Parathyroid adenoma (tissue), 2 donors: ENCODE data around the gene CCDC85A.

ENCODE experiments used
- H2AFZ ChIP-seq: fragments of 300-600 bp; sonication (generic); one replicate; pipeline ENCODE4 v1.7.0; 2017; ENCODE audit warnings: antibody characterized with exemption, mild to moderate bottlenecking
- H3K27ac ChIP-seq: fragments of 300-600 bp; sonication (generic); one replicate; pipeline ENCODE4 v1.7.0; 2017
- H3K27me3 ChIP-seq: fragments of 300-600 bp; sonication (generic); one replicate; pipeline ENCODE4 v1.7.0; 2017; ENCODE audit warnings: low read length; ENCODE audit not compliant: control insufficient read depth, insufficient read depth
- H3K36me3 ChIP-seq: fragments of 300-600 bp; sonication (generic); one replicate; pipeline ENCODE4 v1.7.0; 2017; ENCODE audit warnings: low read length; ENCODE audit not compliant: control insufficient read depth, insufficient read depth
- H3K4me1 ChIP-seq: fragments of 300-600 bp; sonication (generic); one replicate; pipeline ENCODE4 v1.7.0; 2017; ENCODE audit warnings: control low read depth
- H3K4me2 ChIP-seq: fragments of 300-600 bp; sonication (generic); one replicate; pipeline ENCODE4 v1.7.0; 2017; ENCODE audit warnings: low read length
- H3K4me3 ChIP-seq: fragments of 300-600 bp; sonication (generic); one replicate; pipeline ENCODE4 v1.7.0; 2017; ENCODE audit warnings: low read depth, low read length
- H3K79me2 ChIP-seq: fragments of 300-600 bp; sonication (generic); one replicate; pipeline ENCODE4 v1.7.0; 2017; ENCODE audit warnings: control low read depth
- H3K9ac ChIP-seq: fragments of 300-600 bp; sonication (generic); one replicate; pipeline ENCODE4 v1.7.0; 2017; ENCODE audit warnings: mild to moderate bottlenecking
- H3K9me3 ChIP-seq: fragments of 300-600 bp; sonication (generic); one replicate; pipeline ENCODE4 v1.7.0; 2017; ENCODE audit warnings: low read length; ENCODE audit not compliant: control insufficient read depth
- TF ChIP-seq, protein P1 (sequence below): fragments of 300-600 bp; sonication (generic); IDR thresholded peaks from one replicate; pipeline ENCODE4 v1.7.0; 2017; ENCODE audit warnings: antibody characterized with exemption, mild to moderate bottlenecking
- donor health status: primary hyperparathyroidism.

The CCDC85A gene

DNA sequence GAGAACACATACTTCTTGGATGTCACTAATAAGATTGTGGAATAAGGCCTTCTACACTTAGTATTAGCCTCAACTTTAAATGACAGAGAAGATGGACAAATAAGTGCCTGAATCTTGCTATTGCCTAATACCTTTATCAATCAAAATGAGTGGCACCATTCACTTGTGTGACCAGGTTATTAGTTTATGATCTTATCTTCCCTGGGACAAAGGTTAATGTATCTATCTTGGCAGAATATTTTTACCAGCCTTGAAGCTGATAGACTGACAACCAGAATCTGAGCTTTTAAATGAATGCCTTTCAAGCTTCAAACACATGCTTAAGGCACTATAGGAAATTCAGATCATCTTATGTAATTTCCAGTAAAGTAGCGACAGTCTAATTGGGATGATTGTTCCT, 202.9 kb downstream of the CCDC85A start:
- Histone ChIP-seq H3K36me3 (no peaks in the 10 kb centered on the region), H3K9me3 (no peaks in the 10 kb centered on the region), H3K27me3 (no peaks in the 10 kb centered on the region), H3K4me3 (no peak overlapping the region), H3K27ac (no peak overlapping the region), H3K79me2 (no peaks in the 10 kb centered on the region), H3K4me2 (no peak overlapping the region), H3K9ac (no peak overlapping the region), H3K4me1 (no peaks in the 10 kb centered on the region), H2AFZ (no peak overlapping the region)
- TF ChIP-seq, protein P1, sequence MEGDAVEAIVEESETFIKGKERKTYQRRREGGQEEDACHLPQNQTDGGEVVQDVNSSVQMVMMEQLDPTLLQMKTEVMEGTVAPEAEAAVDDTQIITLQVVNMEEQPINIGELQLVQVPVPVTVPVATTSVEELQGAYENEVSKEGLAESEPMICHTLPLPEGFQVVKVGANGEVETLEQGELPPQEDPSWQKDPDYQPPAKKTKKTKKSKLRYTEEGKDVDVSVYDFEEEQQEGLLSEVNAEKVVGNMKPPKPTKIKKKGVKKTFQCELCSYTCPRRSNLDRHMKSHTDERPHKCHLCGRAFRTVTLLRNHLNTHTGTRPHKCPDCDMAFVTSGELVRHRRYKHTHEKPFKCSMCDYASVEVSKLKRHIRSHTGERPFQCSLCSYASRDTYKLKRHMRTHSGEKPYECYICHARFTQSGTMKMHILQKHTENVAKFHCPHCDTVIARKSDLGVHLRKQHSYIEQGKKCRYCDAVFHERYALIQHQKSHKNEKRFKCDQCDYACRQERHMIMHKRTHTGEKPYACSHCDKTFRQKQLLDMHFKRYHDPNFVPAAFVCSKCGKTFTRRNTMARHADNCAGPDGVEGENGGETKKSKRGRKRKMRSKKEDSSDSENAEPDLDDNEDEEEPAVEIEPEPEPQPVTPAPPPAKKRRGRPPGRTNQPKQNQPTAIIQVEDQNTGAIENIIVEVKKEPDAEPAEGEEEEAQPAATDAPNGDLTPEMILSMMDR = no peak

DNA sequence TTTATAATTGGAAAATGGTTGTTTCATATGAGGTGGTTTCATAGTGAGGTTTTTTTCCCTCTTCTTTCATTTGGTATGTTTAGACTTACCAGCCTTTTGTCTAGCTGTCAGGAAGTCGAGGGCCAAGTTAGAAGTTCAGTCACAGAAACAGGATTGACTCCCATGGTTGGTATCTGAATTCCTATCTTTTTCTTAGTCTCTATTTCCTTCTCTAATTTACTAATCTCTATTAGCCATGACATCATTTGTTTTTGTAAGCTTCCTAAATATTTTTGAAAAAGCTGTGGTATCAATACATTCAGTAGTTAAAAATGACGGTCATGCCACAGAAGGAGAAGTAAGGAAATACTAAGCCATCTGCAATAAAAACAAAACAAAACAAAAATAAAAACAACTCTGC, 206.9 kb downstream of the CCDC85A start:
- Histone ChIP-seq H3K4me1 (no peaks in the 10 kb centered on the region), H3K4me3 (no peak overlapping the region), H2AFZ (no peak overlapping the region), H3K27ac (no peak overlapping the region), H3K9ac (no peak overlapping the region), H3K27me3 (no peaks in the 10 kb centered on the region), H3K9me3 (no peaks in the 10 kb centered on the region), H3K79me2 (no peaks in the 10 kb centered on the region), H3K4me2 (no peak overlapping the region), H3K36me3 (no peaks in the 10 kb centered on the region)
- TF ChIP-seq, protein P1 = no peak

DNA sequence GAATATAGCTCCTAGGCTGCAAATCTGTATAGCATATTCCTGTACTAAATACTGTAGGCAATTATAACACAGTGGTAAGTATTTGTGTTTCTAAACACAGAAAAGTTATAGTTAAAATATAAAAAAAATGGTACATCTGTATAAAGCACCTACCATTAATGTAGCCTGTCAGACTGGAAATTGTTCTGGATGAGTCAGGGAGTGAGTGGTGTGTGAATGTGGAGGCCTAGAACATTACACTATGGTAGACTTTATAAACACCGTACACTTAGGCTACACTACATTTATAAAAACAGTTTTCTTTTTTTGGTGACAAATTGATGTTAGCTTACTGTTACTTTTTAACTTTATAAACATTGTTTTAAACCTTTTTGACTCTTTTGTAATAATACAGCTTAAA, 226.3 kb downstream of the CCDC85A start:
- H3K27me3 ChIP-seq = no peaks in the 10 kb centered on the region
- no peaks in the 10 kb centered on the region for H3K4me1 ChIP-seq
- no peaks in the 10 kb centered on the region for H3K79me2 ChIP-seq
- no peak overlapping the region for H3K9ac ChIP-seq
- no peak overlapping the region for H2AFZ ChIP-seq
- TF ChIP-seq, protein P1 = no peak
- H3K9me3 ChIP-seq = no peaks in the 10 kb centered on the region
- no peak overlapping the region for H3K4me2 ChIP-seq
- no peak overlapping the region for H3K27ac ChIP-seq
- H3K36me3 ChIP-seq = no peaks in the 10 kb centered on the region
- H3K4me3 ChIP-seq = no peak overlapping the region

DNA sequence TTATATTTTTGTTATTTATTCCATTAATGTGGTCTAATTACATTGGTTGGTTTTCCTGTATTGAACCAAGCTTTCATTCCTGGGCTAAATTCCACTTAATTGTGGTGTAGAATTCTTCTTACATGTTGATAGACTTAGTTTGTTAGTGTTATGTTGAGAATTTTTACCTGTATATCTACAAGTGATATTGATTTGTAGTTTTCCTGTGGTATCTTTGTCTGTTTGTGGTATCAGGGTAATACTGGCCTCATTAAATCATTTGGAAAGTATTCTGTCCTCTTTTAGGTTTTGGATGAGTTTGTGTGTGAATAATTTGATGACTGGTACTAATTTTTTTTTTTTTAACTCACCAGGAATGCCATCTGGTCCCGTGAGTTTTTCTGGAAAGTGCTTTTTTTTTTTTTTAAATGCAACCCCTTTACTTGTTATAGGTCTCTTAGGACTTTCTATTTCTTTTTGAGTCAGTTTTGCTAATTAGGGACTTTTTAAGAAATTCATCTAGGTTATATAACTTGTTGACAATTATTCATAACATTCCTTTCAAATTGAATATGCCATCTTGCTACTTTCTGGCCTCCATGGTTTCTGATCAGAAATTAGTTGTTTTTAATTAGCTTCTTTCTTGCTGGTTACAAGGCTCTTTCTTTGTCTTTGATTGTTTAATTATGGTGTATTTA, 232.8 kb downstream of the CCDC85A start:
- TF ChIP-seq, protein P1 = no peak
- Histone ChIP-seq H3K9me3 (no peaks in the 10 kb centered on the region), H3K27ac (no peak overlapping the region), H2AFZ (no peak overlapping the region), H3K27me3 (no peaks in the 10 kb centered on the region), H3K4me1 (no peaks in the 10 kb centered on the region), H3K36me3 (no peaks in the 10 kb centered on the region), H3K79me2 (no peaks in the 10 kb centered on the region), H3K4me2 (no peak overlapping the region), H3K9ac (no peak overlapping the region), H3K4me3 (no peak overlapping the region)
